HS-27A (cell line): ENCODE results near the gene MAGI2.

Experiments used
- DNase-seq: peaks from one replicate; pipeline ENCODE4 v3.0.0-alpha.2; 2012; ENCODE audit warnings: low read depth, missing footprints

The MAGI2 gene

DNA sequence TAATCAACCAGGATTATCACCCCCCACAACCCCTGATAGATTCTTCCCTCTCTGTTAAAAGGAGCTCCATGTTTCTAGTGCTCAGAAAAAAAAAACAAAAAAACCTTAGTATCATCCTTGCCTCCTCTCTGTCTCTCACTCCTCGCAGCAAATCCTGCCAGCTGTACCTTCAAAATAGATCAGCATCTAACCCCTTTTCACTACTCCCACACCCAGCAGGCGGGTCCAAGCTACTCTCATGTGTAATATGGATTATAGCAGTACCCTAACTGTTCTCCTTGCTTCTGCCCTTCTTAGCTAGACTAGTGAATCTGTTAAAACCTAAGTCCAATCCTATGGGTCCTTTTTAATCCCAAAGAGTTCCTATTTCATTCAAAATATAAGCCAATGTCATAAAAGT, 667.4 kb downstream of the MAGI2 start:
- no peak for DNase-seq

- no peak for DNase-seq
Observed at GRCh38 chr7:78783179-78783962, 670.1 kb downstream of the MAGI2 start.

GRCh38 chr7:78780560-78780959, 672.9 kb downstream of the MAGI2 start:
- no peak for DNase-seq

- no peak for DNase-seq
Observed at GRCh38 chr7:78779788-78780187, 673.7 kb downstream of the MAGI2 start.

DNA sequence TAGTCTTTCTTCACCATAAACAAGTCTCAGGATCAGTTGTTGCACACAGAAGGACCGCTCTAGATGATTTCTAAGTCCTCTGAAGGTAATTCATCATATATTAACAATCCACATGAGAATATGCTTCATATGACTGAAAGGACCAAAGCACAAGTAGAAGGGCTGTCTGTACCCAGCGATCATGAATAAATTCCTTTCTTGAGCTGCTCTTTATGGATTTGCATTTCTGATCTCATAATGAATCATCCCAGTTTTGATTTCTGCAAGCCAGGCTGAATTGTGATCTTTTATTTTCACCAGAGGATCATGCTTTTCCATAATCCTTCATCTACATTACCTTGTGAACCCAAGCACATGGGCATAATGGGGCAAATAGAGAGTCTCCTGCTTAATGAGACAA, 675.6 kb downstream of the MAGI2 start:
- DNase-seq, result no peak

DNA sequence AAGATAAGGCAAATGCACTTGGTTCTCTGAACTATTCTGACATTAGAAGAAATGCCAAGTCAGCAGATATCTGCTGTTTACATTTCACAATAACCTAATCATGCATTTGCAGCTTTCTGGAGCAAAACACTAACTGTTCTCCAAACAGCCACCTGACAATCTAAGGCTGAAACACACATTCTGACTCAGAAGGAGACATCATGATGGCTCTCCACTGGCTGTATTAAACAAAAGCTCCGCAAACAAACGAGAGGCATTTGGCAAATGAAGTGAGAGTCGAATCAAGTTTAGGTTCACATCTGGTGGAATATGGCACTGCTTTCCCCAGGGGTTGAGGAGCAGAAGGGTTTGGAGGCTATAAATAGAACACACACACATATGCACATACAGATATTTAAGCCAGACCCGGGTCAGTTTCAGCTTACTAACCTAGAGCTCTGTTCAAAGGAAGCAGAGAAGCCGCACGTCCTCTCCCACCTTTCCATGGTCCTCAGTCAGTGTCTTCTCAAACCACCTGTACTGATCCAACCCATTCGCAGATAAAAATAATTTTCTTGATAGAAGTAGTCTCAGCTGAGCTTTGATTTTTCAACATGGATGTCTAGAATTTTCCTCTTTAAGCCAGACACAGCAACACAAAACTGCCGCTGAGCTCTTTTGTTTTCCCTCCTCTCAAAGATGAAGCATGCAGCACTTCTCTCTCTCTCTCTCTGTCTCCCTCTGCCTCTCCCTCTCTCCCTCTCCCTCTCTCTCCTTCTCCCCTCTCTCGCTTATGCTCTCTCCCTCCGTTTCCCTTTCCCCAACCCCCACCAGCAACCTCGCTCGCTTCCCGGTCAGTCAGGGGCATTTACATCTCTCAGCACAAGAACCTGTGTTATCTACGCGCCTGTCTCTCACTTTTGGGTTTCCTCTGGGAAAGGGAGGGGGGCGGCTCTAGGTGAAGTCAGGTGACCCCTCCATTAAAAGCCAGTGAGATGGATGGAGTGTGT, 682.8 kb downstream of the MAGI2 start:
- no peak for DNase-seq

DNA sequence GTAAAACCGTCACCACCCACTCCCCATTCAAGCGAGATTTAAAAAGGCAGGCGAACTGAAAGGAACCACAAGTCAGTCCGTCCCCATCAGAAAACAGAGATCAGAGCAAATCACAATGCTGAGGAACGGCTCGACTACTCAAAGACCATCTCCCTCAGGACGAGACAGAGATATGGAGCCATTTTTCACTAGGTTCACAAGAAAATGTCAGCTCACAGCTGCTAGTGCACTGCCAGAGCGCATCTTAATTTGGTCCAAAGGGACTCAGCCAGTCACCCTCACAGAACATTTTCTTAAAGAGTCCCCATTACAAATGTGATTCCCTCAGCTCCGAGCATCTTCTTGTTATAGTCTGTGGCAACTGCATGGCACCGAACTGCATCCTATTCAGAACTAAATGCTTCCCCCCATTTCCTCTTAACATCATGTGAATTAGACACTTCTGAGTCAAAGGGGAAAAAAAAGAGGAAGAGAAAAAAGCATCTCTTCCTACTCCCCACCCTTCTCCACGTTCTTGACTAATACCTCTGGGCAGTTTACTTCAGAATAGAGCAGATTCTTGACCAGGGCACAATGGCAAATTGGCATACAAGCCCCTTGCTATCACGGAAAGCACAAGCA, 683.9 kb downstream of the MAGI2 start:
- DNase-seq, result no peak

- no peak for DNase-seq
Observed at GRCh38 chr7:78768859-78769258, 684.6 kb downstream of the MAGI2 start.

DNA sequence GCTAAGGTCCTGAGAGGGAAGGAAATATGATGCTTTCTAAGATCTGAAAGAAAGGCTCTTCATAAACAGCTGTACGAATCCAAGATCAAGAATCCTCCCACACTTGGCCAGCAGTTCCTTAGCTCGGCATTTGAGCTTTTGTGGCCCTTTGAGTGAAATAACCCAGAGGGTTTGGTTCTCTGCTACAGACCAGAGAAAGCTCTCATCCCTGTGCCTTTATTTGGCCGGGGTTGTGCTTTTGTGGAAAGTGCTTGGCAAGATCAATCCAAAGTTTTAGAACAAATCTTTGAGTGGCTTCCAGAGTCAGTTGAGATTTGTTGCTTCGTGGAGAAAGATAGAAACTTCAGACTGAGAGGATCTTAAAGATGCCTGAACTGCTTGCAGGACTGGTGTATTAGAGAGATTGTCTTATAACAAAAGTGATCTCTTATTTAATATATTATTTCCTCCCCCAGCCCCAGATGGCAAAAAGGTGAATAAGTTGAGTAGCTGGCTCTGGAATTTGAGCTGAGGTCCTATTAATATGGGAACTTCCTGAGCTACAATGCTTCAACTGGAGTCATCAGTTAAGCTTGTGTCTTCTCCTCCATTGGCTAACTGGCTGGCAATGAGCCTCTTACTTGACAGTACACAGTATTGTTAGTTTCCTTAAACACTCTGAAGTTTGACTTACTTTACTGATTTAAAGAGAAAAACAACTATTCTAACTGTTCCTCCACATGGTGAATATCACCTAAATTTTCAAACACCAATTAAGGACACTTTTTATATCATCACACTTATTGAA, 687.3 kb downstream of the MAGI2 start:
- no peak for DNase-seq

- DNase-seq, result no peak
Observed at GRCh38 chr7:78764571-78764970, 688.9 kb downstream of the MAGI2 start.

GRCh38 chr7:78762625-78763024, 690.8 kb downstream of the MAGI2 start:
- no peak for DNase-seq

GRCh38 chr7:78760620-78761355, 692.7 kb downstream of the MAGI2 start:
- no peak for DNase-seq

- DNase-seq, result no peak
Observed at GRCh38 chr7:78752554-78752953, 700.9 kb downstream of the MAGI2 start.

DNA sequence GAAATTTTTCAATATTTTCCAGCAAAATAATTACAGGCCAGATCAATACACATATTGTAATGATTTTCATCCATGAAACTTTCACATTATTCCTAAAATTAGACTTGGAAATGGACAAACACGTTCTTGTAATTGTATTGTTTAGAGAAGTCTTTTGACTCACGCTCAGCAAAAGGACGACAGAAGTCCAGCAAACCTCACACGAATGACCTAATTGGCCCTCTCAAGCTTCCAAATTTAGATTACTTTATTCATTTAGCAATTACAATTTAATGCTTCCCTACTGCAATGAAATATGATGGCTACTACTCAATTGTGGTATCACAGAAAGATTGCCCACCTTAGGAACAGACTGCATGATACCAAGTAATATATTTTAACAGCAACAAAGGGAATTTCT, 702.2 kb downstream of the MAGI2 start:
- DNase-seq, result no peak

DNA sequence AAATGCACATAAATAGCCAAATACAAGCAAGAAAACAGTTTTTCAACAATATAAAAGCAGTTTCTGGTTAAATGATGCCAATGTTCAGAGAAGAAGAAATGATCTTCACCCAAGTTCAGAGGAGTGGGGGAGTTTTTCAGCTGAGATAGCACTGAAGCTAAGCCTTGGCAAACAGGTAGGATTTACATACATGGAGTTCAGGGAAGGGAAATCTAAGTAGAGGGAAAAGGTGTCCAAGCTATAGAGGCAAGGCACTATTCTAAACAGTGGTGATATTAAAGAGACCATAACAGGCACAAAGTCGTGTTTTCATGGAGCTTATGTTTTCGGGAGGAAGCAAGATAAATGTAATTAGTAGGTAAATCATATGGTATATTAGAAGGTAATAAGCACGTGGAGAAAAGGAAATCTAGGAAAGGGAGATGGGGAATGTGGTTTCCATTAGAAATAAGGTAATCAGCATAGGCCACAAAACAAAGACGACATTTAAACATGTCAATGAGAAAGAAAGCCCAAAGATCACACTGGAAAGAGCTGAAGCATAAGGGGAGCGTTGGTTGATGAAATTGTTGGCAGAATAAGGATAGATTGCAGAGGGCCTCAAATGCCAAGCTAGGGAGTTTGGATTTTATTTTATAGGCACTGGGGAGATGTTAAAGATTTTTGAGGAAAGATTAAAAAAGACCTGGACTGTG, 704.3 kb downstream of the MAGI2 start:
- DNase-seq, result no peak

DNA sequence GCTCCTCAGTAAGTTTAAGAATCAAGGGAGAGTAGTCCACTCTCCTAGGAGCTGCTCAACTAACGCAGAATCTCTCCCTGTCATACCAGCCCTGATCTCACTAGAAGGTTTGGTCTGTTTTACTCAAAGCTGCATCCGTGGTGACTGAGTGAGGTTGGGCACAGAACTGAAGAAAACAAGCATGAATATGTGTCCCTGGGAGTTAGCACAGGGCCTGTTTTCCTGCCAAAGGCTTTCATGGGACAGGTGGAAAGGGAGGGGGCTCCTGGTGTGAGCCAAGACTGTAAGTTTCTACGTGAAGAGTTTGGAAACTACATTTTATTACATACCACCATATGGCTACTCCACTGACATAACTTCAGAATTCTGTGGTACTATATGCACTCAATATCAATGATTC, 705.9 kb downstream of the MAGI2 start:
- DNase-seq, result no peak

GRCh38 chr7:78746301-78746700, 707.2 kb downstream of the MAGI2 start:
- no peak for DNase-seq

DNA sequence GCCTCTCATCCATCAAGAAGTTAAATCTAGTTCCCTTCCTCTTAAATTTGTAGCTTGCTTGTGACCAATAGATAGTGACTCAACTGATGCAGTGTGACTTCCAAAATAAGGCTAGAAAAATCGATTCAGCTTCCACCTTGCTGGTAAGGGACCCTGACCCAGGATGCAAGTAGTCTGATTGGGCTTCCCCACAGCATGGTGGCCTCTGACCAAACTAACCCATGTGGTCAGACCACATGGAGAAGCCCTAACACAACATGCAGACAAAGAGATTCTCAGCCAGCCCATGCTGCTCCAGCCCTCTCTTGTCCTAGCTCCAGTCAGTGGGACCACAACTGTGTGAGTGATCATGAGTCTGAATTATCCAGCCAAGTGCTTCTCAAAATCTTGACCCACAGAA, 710.8 kb downstream of the MAGI2 start:
- DNase-seq, result no peak

GRCh38 chr7:78736548-78736947, 716.9 kb downstream of the MAGI2 start:
- no peak for DNase-seq

- DNase-seq, result no peak
Observed at GRCh38 chr7:78734626-78735025, 718.8 kb downstream of the MAGI2 start.

DNA sequence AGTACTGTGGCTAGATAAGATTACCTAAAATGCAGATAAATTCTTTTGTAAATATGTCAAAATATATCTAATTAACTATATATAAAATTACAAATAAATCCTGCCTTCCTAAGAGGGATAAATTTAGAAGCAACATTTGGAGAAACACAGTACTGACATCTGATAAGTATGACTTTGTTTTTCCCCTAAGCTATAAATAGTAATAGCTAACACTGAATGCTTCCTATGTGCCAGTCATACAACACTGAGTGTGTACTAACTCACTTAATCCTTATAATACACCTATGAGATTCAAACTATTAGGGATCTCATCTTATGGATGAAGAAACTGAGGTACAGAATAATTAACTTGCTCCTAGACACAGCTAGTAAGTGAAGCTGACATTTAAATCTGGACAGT, 733.4 kb downstream of the MAGI2 start:
- no peak for DNase-seq
